PC-9 (cell line): ENCODE results near the gene CCDC12.

Experiments used
- EZH2 ChIP-seq: fragments of 200-600 bp; sonication (generic); IDR thresholded peaks from 2 replicates; pipeline ENCODE4 v1.8.0; 2017; ENCODE audit warnings: antibody characterized with exemption, low read depth
- TF ChIP-seq, protein P1 (sequence below): fragments of 200-600 bp; sonication (generic); conservative IDR thresholded peaks from 2 replicates; pipeline ENCODE4 v1.6.1; 2017; ENCODE audit warnings: mixed run types, antibody characterized with exemption, mild to moderate bottlenecking, moderate library complexity

DNA sequence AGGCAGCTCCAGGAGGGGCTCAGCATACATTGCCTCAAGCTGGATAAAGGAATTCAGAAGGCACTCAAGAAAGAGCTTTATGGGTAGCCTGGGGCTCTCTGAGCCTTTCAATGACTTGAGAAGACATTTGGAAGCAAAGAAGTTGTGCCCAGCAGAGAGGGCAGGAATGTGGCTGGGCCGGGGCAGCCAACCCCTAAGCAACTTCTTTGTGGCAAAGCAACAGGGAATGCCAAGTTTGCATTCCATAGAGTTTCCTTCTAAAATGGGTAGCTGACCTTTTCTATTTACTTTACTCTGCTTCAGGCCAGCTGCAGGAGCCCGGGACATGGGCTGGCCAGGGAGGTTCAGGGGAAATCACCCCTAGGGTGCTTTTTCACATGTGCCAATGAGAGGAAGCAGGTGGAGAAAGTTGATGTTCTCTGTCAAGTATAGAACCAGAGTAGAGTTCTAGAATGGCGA lies 45.6 kb downstream of the CCDC12 start:
- TF ChIP-seq, protein P1, sequence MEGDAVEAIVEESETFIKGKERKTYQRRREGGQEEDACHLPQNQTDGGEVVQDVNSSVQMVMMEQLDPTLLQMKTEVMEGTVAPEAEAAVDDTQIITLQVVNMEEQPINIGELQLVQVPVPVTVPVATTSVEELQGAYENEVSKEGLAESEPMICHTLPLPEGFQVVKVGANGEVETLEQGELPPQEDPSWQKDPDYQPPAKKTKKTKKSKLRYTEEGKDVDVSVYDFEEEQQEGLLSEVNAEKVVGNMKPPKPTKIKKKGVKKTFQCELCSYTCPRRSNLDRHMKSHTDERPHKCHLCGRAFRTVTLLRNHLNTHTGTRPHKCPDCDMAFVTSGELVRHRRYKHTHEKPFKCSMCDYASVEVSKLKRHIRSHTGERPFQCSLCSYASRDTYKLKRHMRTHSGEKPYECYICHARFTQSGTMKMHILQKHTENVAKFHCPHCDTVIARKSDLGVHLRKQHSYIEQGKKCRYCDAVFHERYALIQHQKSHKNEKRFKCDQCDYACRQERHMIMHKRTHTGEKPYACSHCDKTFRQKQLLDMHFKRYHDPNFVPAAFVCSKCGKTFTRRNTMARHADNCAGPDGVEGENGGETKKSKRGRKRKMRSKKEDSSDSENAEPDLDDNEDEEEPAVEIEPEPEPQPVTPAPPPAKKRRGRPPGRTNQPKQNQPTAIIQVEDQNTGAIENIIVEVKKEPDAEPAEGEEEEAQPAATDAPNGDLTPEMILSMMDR, result no peak
- TF ChIP-seq EZH2, result no peak
